WTC11 (cell line): ENCODE results near the gene ZNF407. TPM values are rescaled to one million over a fixed set of nuclear protein-coding genes. Genes with fewer than 3 reads are reported as not detected.

Experiments
- ATAC-seq: fragments of 200-7000 bp; cut with Tn5 transposase; 2 replicates; pipeline ENCODE4 v1.10.0; 2021; ENCODE audit warnings: mild to moderate bottlenecking, moderate library complexity
- CTCF ChIA-PET: fragments of 300-600 bp; sonication (Branson Sonifier 250); formaldehyde crosslinking; loops from one replicate; lab custom pipeline; 2021; ENCODE audit warnings: antibody characterized with exemption; lab: Charles Lee
- POLR2A ChIA-PET: fragments of 350-600 bp; sonication (Branson Sonifier 250); formaldehyde crosslinking; loops from one replicate; lab custom pipeline; 2021; ENCODE audit warnings: antibody characterized with exemption; lab: Charles Lee
- DNase-seq: peaks from one replicate; pipeline ENCODE4 v3.0.0; 2021; ENCODE audit warnings: low spot score
- H3K27ac Mint-ChIP-seq: 2 replicates; pipeline ENCODE4 v1.8.0; 2021; ENCODE audit warnings: mixed read lengths
- H3K27me3 Mint-ChIP-seq: 2 replicates; pipeline ENCODE4 v1.8.0; 2021; ENCODE audit warnings: low read depth, mild to moderate bottlenecking, moderate library complexity, mixed read lengths
- H3K36me3 Mint-ChIP-seq: 2 replicates; pipeline ENCODE4 v1.8.0; 2021; ENCODE audit warnings: mixed read lengths
- H3K4me1 Mint-ChIP-seq: 2 replicates; pipeline ENCODE4 v1.8.0; 2022; ENCODE audit warnings: mixed read lengths
- H3K4me3 Mint-ChIP-seq: 2 replicates; pipeline ENCODE4 v1.8.0; 2021; ENCODE audit warnings: mild to moderate bottlenecking, moderate library complexity, mixed read lengths
- H3K9me3 Mint-ChIP-seq: 2 replicates; pipeline ENCODE4 v1.8.0; 2021; ENCODE audit warnings: mixed read lengths
- CBFB ChIP-seq: sonication (generic); formaldehyde crosslinking; IDR thresholded peaks from 2 replicates; pipeline ENCODE4 v1.8.1; 2022; ENCODE audit warnings: mild to moderate bottlenecking, low read depth, missing genetic modification reagents
- CREM ChIP-seq: sonication (generic); formaldehyde crosslinking; IDR thresholded peaks from 2 replicates; pipeline ENCODE4 v1.8.1; 2022; ENCODE audit warnings: mild to moderate bottlenecking, missing genetic modification reagents, moderate library complexity
- FOXP1 ChIP-seq: sonication (generic); formaldehyde crosslinking; IDR thresholded peaks from 2 replicates; pipeline ENCODE4 v1.8.0; 2022; ENCODE audit warnings: missing genetic modification reagents, mild to moderate bottlenecking, moderate library complexity, borderline replicate concordance
- HMGA2 ChIP-seq: fragments of 250-450 bp; sonication (Bioruptor Pico); IDR thresholded peaks from 2 replicates; pipeline ENCODE4 v1.4.0; 2021; ENCODE audit warnings: mild to moderate bottlenecking, moderate library complexity
- NFYB ChIP-seq: sonication (generic); formaldehyde crosslinking; conservative IDR thresholded peaks from 2 replicates; pipeline ENCODE4 v1.8.0; 2022; ENCODE audit warnings: low read depth, missing genetic modification reagents
- NR2C2 ChIP-seq: sonication (generic); formaldehyde crosslinking; IDR thresholded peaks from 2 replicates; pipeline ENCODE4 v1.8.0; 2022; ENCODE audit warnings: mild to moderate bottlenecking, missing genetic modification reagents
- RELA ChIP-seq: sonication (generic); formaldehyde crosslinking; IDR thresholded peaks from 2 replicates; pipeline ENCODE4 v1.8.1; 2022; ENCODE audit warnings: missing genetic modification reagents, mild to moderate bottlenecking, borderline replicate concordance
- SP1 ChIP-seq: sonication (generic); formaldehyde crosslinking; conservative IDR thresholded peaks from 2 replicates; pipeline ENCODE4 v1.8.1; 2022; ENCODE audit warnings: missing genetic modification reagents
- ZNF138 ChIP-seq: sonication (generic); formaldehyde crosslinking; conservative IDR thresholded peaks from 2 replicates; pipeline ENCODE4 v1.8.1; 2022; ENCODE audit warnings: mild to moderate bottlenecking, moderate library complexity, missing genetic modification reagents
- ZNF219 ChIP-seq: sonication (generic); formaldehyde crosslinking; IDR thresholded peaks from 2 replicates; pipeline ENCODE4 v1.8.0; 2023; ENCODE audit warnings: missing genetic modification reagents, mild to moderate bottlenecking, borderline replicate concordance
- total RNA-seq: library from RNA; stranded (reverse); gene quantifications from 3 replicates; pipeline ENCODE4 v1.2.3, GENCODE V29; 2021
- TF ChIP-seq, protein P1 (sequence below): sonication (generic); formaldehyde crosslinking; IDR thresholded peaks from 2 replicates; pipeline ENCODE4 v1.8.1; 2023; ENCODE audit warnings: mild to moderate bottlenecking, moderate library complexity, missing genetic modification reagents
- TF ChIP-seq, protein P2 (sequence below): fragments of 250-450 bp; sonication (Bioruptor Pico); IDR thresholded peaks from 2 replicates; pipeline ENCODE4 v1.8.0; 2021; ENCODE audit warnings: mild to moderate bottlenecking
- TF ChIP-seq, protein P3 (sequence below): sonication (generic); formaldehyde crosslinking; IDR thresholded peaks from 2 replicates; pipeline ENCODE4 v1.8.1; 2023; ENCODE audit warnings: mild to moderate bottlenecking, missing genetic modification reagents
- TF ChIP-seq, protein P4 (sequence below): sonication (generic); formaldehyde crosslinking; IDR thresholded peaks from 2 replicates; pipeline ENCODE4 v1.8.0; 2022; ENCODE audit warnings: mild to moderate bottlenecking, missing genetic modification reagents
- TF ChIP-seq, protein P5 (sequence below): sonication (generic); formaldehyde crosslinking; IDR thresholded peaks from 2 replicates; pipeline ENCODE4 v1.8.0; 2022; ENCODE audit warnings: mild to moderate bottlenecking, missing genetic modification reagents
- TF ChIP-seq, protein P6 (sequence below): sonication (generic); formaldehyde crosslinking; IDR thresholded peaks from 2 replicates; pipeline ENCODE4 v1.8.1; 2023; ENCODE audit warnings: mild to moderate bottlenecking, missing genetic modification reagents, moderate library complexity

The ZNF407 gene
- total RNA-seq, 1 experiment from 2014 or later, result 6.5 TPM

DNA sequence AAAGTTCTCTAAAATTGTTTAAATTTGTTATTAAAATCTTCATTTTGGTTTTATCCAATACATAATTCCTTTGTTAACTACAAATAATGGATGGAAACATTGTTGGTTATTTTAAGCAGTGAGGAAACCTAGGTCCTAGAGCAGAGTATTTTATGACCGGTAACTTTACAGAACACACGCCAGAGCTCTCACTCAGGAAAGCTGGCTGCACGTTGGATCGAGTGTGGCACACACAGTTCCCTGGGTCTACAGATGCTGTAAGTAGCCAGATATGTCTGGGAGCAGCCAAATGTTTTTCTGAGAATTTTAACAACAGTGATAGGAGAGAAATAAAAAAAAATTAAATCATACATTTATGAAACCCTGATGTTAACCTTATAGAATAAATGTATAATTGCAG is 264.4 kb downstream of the ZNF407 start (continued):
- TF ChIP-seq, protein P1, sequence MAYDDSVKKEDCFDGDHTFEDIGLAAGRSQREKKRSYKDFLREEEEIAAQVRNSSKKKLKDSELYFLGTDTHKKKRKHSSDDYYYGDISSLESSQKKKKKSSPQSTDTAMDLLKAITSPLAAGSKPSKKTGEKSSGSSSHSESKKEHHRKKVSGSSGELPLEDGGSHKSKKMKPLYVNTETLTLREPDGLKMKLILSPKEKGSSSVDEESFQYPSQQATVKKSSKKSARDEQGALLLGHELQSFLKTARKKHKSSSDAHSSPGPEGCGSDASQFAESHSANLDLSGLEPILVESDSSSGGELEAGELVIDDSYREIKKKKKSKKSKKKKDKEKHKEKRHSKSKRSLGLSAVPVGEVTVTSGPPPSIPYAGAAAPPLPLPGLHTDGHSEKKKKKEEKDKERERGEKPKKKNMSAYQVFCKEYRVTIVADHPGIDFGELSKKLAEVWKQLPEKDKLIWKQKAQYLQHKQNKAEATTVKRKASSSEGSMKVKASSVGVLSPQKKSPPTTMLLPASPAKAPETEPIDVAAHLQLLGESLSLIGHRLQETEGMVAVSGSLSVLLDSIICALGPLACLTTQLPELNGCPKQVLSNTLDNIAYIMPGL (CRISPR knock-in tag), result no peak
- TF ChIP-seq CBFB (CRISPR knock-in tag), result no peak
- no peak for TF ChIP-seq CREM
- no peak for TF ChIP-seq FOXP1
- no peak for TF ChIP-seq SP1 (CRISPR knock-in tag)
- TF ChIP-seq, all 79 proteins: peak for 0

DNA sequence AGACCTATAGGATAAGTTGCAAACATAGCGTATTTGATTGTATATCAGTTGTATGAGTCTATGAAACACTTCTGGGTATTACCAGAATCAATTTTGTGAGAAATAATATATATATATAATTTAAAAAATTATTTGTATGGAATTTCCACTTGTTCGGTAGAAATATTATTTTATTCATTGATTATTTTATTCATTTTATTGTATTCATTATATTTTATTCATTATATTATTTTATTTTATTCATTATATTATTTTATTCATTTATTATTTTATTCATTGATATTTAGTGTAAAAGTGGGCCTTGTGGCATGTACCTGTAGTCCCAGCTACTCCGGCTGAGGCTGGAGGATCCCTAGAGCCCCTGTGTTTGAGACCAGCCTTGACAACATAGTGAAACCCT is 268.9 kb downstream of the ZNF407 start:
- no peak for DNase-seq
- Mint-ChIP-seq H3K4me3 (no peak overlapping the region), H3K9me3 (no peaks in the 10 kb centered on the region), H3K36me3 (no peaks in the 10 kb centered on the region), H3K27me3 (no peaks in the 10 kb centered on the region), H3K4me1 (peaks cover 17% of the 10 kb centered on the region), H3K27ac (no peak overlapping the region)
- CTCF ChIA-PET, result no interaction called here
- POLR2A ChIA-PET, result no interaction called here
- peak; percentile 98 for TF ChIP-seq HMGA2 (CRISPR knock-in tag)
- TF ChIP-seq, protein P2, sequence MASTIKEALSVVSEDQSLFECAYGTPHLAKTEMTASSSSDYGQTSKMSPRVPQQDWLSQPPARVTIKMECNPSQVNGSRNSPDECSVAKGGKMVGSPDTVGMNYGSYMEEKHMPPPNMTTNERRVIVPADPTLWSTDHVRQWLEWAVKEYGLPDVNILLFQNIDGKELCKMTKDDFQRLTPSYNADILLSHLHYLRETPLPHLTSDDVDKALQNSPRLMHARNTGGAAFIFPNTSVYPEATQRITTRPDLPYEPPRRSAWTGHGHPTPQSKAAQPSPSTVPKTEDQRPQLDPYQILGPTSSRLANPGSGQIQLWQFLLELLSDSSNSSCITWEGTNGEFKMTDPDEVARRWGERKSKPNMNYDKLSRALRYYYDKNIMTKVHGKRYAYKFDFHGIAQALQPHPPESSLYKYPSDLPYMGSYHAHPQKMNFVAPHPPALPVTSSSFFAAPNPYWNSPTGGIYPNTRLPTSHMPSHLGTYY, result no peak
- no peak for TF ChIP-seq RELA
- TF ChIP-seq NFYB (CRISPR knock-in tag), result no peak
- no peak for TF ChIP-seq ZNF219 (CRISPR knock-in tag)
- TF ChIP-seq NR2C2, result no peak
- ATAC-seq, result no peak

DNA sequence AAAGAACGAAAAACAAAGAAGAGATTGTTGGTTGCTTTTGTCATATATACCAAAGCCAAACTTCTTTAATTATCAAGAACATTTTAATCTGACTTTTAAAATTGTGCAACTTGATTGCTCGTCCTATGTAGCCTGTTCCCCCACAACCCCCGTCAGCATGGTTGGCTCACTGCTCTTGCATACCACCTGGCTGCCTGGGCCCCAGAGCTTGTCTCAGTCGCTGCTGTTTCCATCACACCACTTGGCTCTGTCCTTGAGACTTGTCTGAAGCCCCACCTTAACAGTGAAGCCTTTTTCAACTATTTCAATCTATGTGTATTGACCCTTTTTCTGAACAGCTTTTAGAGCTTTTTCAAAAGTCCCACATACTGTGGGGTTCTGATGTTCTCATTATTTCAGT is 270.8 kb downstream of the ZNF407 start:
- TF ChIP-seq, protein P3, sequence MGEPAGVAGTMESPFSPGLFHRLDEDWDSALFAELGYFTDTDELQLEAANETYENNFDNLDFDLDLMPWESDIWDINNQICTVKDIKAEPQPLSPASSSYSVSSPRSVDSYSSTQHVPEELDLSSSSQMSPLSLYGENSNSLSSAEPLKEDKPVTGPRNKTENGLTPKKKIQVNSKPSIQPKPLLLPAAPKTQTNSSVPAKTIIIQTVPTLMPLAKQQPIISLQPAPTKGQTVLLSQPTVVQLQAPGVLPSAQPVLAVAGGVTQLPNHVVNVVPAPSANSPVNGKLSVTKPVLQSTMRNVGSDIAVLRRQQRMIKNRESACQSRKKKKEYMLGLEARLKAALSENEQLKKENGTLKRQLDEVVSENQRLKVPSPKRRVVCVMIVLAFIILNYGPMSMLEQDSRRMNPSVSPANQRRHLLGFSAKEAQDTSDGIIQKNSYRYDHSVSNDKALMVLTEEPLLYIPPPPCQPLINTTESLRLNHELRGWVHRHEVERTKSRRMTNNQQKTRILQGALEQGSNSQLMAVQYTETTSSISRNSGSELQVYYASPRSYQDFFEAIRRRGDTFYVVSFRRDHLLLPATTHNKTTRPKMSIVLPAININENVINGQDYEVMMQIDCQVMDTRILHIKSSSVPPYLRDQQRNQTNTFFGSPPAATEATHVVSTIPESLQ (CRISPR knock-in tag), result no peak
- 0 out of 2 replicates have a peak overlapping the region, but pooled peaks have one; percentile 19 for H3K27ac Mint-ChIP-seq
- POLR2A ChIA-PET, result no interaction called here
- no peaks in the 10 kb centered on the region for H3K27me3 Mint-ChIP-seq
- CTCF ChIA-PET, result interaction anchor here (1.2 to 1.4 kb wide), 2 partner anchors 28 to 49 kb away, joined by 3 read pairs; no protein-coding TSS in a partner anchor
- no peaks in the 10 kb centered on the region for H3K36me3 Mint-ChIP-seq
- ATAC-seq (peak; percentile 80; the same call in 1 of the 2 replicates), DNase-seq (peak; percentile 30)
- no peak overlapping the region for H3K4me3 Mint-ChIP-seq
- no peaks in the 10 kb centered on the region for H3K9me3 Mint-ChIP-seq
- peaks cover 21% of the 10 kb centered on the region for H3K4me1 Mint-ChIP-seq

DNA sequence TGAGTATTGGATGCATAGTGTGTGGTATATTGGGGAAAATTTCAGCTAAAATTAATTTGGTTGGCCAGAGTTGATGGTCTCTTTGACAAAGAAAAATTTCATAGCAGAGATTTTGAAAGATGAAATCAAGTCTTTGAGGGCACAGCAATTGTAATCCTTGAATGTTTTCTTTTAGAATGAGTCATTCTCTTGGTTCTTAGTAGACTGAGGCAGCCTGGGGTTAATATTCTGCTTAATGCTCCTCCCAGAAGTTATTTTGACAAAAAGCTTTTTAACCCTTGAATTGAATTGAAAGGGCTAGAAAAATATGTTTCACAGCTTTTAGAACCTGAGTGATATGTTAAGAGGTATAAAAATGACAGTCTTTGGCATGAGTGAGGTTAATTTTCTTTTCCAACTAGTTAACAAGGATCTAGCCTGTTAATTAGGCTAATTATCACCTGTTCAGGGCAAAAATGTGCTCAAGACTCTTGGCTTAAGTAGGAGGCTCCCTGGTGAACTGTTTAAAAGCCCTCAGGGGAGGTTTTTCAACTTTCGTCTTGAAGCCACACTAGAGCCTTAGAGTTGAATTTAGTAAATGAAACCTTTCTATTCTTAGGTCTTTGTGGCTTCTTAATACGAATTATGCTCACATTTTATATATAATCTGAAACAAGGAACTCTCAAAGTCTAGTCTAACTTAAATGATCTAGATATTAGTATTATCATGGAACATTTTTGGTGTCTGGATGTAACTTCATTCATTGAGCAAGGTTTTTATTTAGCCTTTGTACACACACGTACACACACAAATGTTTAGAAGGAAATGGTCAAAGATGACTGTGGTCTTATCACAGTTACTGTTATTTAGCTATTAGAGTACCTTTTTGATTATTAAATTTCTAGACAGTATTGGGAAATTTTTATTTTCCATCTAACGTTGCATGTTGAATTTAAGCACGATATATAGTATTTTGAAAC is 272.5 kb downstream of the ZNF407 start:
- ChIA-PET CTCF (interaction anchor here (1.2 to 1.4 kb wide), 2 partner anchors 51 to 169 kb away, joined by 3 read pairs; no protein-coding TSS in a partner anchor), POLR2A (no interaction called here)
- H3K36me3 Mint-ChIP-seq, result no peaks in the 10 kb centered on the region
- no peak overlapping the region for H3K4me3 Mint-ChIP-seq
- peaks cover 37% of the 10 kb centered on the region for H3K4me1 Mint-ChIP-seq
- peak overlapping the region; percentile 47; the same call in 1 of the 2 replicates for H3K27ac Mint-ChIP-seq
- H3K27me3 Mint-ChIP-seq, result no peaks in the 10 kb centered on the region
- DNase-seq (no peak), ATAC-seq (no peak)
- no peaks in the 10 kb centered on the region for H3K9me3 Mint-ChIP-seq
- TF ChIP-seq ZNF138 (no peak), CBFB (CRISPR knock-in tag) (no peak)
- TF ChIP-seq, protein P4, sequence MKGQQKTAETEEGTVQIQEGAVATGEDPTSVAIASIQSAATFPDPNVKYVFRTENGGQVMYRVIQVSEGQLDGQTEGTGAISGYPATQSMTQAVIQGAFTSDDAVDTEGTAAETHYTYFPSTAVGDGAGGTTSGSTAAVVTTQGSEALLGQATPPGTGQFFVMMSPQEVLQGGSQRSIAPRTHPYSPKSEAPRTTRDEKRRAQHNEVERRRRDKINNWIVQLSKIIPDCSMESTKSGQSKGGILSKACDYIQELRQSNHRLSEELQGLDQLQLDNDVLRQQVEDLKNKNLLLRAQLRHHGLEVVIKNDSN (CRISPR knock-in tag), result no peak
- TF ChIP-seq, protein P5, sequence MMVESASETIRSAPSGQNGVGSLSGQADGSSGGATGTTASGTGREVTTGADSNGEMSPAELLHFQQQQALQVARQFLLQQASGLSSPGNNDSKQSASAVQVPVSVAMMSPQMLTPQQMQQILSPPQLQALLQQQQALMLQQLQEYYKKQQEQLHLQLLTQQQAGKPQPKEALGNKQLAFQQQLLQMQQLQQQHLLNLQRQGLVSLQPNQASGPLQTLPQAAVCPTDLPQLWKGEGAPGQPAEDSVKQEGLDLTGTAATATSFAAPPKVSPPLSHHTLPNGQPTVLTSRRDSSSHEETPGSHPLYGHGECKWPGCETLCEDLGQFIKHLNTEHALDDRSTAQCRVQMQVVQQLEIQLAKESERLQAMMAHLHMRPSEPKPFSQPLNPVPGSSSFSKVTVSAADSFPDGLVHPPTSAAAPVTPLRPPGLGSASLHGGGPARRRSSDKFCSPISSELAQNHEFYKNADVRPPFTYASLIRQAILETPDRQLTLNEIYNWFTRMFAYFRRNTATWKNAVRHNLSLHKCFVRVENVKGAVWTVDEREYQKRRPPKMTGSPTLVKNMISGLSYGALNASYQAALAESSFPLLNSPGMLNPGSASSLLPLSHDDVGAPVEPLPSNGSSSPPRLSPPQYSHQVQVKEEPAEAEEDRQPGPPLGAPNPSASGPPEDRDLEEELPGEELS (CRISPR knock-in tag), result no peak
- TF ChIP-seq, protein P6, sequence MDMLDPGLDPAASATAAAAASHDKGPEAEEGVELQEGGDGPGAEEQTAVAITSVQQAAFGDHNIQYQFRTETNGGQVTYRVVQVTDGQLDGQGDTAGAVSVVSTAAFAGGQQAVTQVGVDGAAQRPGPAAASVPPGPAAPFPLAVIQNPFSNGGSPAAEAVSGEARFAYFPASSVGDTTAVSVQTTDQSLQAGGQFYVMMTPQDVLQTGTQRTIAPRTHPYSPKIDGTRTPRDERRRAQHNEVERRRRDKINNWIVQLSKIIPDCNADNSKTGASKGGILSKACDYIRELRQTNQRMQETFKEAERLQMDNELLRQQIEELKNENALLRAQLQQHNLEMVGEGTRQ (CRISPR knock-in tag), result no peak
